Amniotic epithelial cell (primary cell): ENCODE measurements around the gene YTHDF1.
A peak's percentile ranks its signal among the peaks of the same experiment; 100 is the strongest.
"Not testable (repeated sequence)": the region's sequence is repeated elsewhere in the genome, so short reads cannot be mapped to it uniquely, and the experiment has no call there.

ENCODE experiments used
- DNase-seq: peaks from one replicate; pipeline ENCODE4 v3.0.0-alpha.2; 2010; ENCODE audit warnings: low read depth

The YTHDF1 gene

DNA sequence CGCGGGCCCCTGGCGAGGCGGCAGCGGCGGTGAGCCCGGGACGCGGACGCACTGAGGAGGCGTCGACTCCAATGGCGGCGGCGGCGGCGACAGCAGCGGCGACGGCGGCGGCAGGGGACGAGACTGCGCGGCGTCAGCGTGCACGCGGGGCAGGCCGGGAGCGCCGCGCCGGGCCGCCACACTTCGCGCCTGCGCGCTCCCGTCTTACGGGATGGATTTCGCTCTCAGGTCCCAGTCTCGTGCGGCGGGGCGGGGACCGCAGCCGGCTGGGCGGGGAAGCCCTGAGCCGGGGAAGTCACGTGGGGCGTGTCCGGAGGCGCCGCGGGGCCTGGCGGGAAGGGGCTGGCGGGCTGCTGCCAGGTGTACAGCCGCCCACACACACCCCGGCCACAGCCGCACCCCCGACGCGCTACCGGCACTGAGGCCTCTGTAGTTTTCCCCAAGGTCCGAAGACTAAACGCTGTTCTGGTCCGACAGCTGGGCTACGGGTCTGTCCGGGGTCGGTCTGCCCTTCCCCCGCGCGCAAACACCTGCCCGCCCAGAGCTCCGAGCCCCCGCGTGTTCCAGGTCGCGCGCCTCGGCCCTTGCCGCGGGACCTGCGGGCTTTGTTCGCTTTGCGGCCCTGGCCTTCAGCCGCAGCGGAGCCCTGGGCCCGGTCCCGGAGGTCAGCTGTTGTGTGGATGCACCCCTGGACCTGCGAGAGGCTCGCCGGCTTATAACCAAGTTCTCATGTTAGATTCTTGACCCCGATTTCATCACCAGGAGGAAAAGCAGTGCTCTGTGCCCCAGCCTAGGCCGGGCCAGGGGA is at the start of gene YTHDF1:
Gene YTHDF1, minus strand, starts transcription at position 91 of the 808 bp plus-strand sequence. CDS start 239 bp downstream, outside the sequence.
- peak; percentile 84 for DNase-seq

DNA sequence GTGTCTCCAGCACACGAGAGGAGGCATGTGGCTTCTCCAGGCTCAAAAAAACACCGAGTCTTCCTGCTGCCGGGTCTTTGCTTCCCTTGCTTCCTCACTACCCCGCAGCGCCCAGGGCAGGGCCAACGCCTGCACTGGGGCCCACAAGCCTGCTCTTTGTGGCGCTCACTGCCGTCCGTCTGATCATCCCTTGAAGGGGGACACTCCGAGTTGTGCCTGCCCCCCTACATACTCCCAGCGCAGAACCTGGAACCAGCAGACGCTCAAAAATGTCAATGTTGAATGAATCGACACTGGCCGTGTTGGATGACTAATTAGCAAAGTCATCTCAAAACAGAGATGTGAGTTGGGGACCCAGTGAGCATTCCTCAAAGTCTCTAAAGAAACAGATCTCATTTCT is 48.6 kb upstream of the YTHDF1 start:
- no peak for DNase-seq

DNA sequence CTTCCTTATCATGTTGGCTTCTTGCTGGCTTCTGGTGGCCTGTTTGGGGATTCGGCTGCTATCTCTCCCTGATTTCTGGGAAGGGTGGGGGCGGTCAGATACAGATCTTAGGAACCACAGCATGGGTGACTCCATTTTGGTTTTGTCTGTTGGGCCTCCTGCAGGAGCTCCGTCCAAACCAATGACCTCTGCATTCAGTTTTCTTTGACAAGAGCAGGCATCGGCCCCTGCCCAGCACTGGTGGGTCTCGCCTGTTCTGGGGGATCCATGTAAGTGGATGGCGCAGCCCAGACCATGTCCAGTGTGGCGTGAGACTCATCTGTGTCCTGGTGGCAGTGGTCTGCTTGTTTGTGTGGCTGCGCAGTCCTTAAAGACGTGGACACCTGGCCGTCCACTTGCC is 48.1 kb upstream of the YTHDF1 start:
- no peak for DNase-seq

DNA sequence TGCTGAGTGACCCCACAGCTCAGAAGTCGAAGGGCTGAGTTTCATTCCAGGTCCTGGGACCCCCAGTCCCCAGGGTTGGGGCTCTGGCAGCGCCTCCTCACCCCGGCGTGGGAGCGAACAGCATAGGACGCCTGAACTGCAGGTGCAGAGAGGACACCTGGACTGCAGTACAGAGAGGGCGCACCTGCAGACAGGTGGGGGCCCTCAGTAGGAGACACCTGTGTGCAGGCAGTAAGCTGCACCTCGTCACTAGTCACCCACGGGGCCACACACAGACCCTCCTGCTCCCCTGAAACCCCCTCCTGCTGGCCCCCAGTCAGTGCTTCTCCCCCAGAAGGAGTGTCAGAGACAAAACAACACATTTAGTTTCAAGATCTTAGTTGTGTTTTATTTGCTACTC is 46.9 kb upstream of the YTHDF1 start:
- no peak for DNase-seq

DNA sequence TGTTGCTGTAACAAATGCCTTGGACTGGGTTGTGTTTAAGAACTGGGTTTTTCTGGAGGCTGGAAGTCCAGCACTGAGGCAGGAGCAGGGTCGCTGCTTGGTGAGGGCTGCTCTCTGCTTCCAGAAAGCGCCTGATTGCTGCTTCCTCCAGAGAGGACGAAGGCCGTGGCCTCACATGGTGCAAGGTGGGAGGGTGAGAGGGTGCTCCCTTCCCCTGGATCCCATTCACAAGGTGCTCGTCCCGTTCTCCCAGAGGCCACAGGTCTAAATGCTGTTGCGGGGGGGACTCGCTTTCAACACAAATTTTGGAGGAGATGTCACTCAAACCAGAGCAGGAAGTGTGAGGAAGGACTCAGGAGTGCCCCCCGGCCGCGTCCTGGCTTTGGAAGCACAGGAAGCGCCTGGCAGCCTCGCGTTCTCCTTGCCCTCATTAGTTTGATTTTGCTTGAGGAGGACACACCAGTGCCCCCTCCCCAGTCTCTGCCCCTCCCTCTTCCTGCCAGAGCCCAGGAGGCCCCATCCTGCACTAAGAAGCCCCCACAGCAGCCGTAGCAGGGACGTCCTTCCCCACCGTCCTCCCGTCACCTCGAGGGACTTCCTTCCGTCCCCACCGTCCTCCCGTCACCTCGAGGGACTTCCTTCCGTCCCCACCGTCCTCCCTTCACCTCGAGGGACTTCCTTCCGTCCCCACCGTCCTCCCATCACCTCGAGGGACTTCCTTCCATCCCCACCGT is 46.0 kb upstream of the YTHDF1 start:
- no peak for DNase-seq

DNA sequence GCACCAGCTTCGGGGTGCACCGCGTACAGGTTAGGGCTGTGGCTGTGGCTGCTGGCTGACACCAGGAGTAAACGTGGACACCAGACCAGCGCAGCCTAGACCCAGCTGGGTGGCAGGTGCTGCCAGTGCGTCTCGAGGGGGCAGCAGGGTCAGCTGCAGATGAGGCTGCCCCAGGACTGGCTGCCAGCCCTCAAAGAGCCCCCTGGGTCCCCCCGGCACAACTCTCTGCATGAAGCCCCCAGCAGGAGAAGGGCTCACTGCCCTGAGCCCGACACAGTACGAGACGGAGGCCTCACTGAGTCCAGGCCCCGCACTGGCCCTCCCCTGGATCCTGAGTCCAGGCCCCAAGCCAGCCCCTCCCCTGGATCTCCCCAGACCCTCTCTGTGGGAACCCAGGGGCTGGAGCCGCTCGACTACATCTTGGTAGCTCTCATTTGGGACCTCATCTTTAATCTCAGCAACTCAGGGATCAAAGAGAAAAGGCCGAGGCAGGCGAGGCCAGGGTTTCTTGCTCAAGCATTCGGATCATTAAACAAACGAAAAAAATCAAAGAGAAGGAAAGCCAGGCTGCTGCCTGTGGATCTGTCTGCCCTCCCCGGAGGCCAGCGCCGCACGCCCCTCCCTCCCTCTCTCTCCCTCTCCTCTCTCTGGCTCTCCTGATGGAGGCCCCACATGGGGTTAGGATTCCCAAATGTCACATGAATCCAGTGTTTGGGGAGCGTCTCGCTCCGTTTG is 45.3 kb upstream of the YTHDF1 start:
- DNase-seq: no peak

DNA sequence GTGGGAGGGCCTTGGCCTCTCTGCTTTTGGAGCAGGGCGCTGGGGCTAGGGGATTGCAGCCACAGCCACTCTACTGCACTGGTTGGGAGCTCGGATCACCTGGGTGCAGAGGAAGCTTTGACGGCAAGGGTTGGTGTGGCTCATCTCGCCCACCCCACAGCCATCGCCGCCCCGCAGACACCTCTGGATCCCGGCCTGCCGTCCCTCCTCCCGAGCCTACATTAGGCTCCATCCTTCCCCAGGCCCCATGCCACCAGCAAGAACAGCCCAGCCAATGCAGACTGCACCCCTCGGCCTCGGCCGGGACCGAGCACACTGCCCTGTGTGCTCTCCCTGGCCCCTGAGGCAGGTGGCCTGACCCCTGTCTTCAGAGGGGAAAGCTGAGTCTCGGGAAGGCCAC is 44.6 kb upstream of the YTHDF1 start:
- no peak for DNase-seq

DNA sequence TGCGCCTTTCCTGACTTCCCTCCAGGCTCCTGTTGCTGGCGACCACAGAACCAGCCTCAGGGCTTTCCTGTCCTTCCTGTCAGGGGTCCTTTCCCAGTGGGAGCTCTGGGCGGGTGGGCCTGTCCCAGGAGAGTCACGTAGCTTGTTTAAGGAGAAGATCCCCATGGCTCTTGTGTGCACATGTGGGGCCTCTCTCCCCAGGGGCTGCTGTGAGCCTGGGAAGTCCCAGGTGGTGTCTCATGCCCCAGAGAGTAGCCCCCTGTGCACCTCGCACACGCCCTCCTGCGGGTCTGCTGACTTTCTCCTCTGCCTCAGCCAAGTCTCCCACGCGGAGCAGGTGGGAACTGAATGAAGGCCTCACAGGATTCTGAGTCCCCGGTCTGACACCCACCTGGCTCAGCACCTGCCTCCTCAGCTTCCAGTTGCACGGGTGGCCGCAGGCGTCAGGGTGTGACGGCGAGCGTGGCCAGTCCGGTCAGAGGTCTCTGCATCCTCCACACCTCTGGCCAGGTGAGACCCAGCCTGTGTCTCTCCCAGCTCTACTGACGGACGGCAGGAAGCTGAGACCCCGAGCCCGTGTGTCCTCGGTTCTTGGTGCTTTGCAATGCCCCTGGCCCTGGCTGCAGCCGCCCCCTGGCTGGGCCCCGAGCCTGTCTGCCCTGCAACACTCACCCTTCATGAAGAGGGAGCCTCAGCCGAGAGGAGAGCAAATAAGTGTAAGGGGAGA is 44.0 kb upstream of the YTHDF1 start:
- no peak for DNase-seq

DNA sequence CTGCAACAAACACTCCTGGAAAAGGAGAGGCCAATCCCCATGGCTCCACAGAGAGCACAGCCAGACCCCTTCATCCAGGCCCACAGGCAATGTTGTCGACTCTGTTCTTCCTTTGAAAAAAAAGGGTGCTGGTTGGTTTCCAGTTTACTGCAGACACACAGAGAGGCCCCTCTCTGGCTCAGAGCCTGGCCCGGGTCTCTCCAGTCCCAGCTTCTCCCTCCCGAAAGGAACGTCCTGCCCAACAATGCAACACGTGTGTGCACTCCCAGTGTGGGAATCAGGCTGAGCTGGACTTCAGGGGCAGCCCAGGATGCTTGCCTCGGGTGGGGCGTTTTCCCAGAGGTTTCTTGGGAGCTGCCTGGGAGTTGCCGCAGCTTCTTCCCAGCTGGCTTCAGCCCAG is 42.9 kb upstream of the YTHDF1 start:
- no peak for DNase-seq

DNA sequence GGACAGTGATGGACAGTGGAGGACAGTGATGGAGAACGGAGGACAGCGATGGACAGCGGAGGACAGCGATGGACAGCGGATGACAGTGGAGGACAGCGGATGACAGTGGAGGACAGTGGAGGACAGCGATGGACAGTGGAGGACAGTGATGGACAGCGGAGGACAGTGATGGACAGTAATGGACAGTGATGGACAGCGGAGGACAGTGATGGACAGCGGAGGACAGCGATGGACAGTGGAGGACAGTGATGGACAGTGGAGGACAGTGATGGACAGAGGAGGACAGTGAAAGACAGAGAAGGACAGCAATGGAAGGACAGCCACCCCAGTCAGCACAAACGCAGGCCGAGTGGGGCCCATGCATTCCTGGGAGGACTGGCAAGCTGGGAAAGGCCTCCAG is 41.7 kb upstream of the YTHDF1 start:
- no peak for DNase-seq

DNA sequence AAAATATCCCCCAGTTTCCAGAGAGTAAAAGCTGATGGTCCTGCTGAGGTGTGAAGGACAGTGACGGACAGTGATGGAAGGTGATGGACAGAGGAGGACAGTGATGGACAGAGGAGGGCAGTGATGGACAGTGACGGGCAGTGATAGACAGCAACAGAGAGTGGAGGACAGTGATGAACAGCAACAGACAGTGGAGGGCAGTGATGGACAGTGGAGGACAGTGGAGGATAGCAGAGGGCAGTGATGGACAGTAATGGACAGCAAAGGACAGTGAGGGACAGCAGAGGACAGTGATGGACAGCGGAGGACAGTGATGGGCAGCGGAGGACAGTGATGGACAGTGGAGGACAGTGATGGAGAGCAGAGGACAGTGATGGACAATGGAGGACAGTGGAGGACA is 41.0 kb upstream of the YTHDF1 start:
- no peak for DNase-seq

DNA sequence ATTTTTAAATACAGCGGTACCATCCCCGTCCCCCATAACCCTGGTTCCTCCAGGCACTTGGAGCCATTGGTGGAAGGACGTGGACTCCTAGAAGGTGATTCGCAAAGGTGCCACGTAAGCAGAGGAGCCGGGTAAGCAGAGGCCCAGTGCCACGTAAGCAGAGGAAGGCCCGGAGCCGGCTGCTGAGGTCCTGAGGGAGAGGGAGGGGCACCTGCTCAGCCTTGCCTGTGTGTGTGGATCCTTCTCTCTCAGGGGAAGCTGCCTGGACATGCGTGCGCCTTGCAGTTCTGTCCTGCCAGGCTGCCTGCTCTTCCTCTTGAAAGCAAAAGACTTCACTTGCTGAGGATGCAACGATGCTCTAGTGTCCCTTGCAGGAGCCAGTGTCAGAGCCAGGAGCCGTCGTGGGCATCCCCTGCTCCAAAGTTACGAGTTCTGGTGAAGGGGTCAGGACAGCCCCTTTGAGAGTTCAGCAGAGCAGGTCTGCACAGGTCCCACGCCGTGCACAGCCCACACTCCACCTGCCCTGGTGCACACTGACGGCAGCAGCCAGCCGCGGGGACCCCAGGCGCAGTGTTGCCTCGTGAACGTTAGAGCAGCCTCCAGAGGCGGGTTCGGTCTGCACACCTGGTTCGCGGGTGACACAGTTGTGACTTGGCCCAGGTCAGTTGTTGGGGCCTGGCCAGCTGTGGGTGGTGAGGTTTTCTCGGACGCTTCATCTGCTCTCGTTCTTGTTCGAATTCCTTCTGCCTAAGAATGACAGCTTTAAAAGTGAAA is 40.2 kb upstream of the YTHDF1 start:
- DNase-seq: no peak

DNA sequence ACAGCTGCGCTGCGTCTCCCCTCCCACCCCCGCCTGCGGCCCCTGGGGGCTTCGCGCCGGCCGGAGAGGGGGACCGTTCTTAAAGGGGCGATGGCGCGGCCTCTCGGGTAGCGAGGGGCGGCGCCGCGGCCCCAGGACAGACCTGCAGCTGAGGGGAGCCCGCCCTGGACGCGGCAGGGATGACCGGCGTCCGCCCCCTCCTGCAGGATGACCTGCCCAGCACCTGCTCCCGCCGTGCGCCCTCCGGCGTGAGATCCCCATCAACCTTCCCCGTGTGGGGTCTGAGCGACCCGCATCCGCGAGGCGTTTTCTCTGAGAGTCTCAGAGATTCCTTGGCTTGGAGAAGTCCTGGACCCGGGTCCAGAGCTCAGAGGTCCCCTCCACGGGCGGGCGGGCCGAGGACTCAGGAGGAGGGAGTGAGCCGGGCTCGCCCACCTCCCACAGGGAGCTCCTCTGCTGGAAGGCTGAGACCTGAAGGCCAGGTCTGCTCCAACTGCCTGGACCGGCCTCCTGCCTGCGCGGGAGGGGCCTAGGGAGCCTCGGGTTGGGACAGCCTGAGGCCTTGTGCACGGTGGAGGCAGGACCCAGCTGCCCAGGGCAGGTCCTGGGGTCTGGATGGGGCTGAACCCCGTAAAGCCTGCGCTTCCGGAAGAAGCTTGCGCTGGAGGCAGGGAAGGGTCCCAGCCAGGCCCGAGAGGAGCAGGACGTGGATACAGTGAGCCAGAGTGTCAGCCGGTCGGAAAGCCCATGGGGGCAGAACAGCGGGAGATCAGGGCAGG is 38.9 kb upstream of the YTHDF1 start:
- no peak for DNase-seq

DNA sequence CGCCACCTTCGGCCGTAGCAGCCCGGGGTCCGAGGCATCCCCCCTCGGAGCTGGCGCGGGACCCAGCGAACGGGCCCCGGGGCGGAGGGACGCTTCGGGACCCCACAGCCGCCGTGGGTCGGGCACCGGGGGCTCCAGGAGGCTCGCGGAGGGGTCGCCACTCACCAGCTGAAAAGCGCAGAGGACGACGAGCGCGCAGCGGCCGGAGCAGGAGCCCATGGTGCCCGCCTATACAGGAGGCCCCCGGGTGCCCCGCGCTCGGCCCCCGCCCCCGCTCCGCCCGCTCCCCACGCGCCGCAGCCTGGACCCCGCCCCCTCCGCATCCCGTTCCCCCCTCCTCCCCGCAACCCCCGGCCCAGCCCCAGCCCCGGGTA is 38.3 kb upstream of the YTHDF1 start, which contains the start of gene NKAIN4:
Gene NKAIN4, minus strand, starts transcription at position 232 of the 374 bp plus-strand sequence. Its CDS starts 13 bp downstream, at position 219.
- DNase-seq: no peak

DNA sequence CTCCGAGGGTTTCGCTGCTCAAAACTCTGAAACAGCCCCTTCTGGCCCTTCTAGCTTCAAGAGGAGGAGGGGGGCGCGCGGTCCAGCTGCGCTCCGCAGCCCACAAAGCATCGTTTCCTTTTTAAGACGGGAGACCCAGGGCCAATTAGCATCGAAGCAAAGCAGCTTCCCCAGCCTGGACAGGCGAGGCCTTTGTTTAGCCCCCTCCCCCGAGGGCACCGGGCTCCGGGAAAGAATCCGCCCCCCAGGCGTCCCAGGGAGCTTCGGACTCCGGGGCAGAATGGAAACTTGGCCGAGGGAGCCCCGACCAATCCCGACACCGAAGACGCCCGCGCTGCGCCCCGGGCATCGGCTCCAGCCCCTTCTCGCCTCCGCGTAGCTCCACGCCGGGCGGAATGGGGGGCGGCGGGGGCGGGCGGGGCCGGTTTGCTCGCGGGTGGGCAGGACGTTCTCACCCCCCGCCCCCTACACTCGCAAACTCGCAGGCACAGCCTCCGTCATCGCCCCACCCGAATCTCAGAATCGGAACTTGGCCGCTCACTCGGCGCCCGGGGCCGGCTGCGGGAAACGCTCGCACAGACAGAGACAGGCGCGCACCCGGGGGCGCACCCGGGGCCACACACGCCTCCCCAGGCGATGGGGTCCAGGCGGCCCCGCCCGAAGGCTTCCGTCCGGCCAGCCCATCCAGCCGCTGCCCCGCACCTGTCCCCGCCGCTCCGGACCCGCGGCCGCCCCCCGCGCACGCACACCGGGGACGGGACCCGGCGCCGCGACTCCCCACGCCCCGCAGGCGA is 37.7 kb upstream of the YTHDF1 start:
- no peak for DNase-seq

DNA sequence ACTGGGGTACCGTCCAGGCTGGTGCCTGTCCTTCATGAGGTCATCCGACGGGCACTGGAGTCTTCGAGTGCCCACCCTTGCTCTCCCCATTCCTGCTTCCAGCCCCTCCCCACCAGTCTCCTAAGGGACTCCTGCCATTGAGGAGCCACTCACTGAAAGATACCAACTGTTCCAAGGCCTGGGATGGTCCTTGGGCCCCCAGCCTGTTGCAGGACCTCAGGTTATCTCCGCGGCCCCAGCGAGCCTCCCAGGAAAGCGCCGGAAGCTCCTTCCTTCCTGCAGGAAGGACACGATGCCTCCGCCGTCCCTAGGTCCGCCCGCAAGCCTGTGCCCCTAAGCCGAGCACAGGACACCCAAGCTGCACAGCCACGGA is 37.1 kb upstream of the YTHDF1 start:
- DNase-seq: no peak

DNA sequence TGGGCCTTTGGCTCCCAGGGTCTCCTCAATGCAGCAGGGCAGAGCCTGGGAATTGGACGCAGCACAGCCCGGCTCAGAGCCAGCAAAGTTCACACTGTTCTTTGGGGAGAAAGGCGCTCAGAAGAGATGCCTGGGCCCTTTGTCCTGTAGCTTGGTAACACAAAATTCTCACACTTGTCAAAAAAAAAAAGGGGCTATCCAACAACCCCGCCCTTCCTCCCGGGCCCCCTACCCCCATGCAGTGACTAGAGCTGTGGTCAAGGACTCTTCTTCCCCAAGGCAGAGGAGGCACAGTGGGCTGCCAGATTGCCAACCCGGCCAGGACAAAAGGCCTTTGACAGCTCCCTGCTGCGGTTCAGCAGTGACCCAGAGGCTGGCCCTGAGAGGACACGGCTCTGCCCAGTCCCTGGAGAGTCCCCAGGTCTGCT is 36.4 kb upstream of the YTHDF1 start:
- no peak for DNase-seq

DNA sequence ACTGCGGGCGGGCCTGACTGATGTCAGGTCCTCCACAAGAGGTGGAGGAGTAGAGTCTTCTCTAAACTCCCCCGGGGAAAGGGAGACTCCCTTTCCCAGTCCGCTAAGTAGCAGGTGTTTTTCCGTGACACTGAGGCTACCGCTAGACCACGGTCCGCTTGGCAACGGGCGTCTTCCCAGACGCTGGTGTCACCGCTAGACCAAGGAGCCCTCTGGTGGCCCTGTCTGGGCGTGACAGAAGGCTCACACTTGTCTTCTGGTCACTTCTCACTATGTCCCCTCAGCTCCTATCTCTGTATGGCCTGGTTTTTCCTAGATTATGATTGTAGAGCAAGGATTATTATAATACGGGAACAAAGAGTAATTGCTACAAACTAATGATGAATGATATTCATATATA is 35.4 kb upstream of the YTHDF1 start:
- DNase-seq: not testable (repeated sequence)

DNA sequence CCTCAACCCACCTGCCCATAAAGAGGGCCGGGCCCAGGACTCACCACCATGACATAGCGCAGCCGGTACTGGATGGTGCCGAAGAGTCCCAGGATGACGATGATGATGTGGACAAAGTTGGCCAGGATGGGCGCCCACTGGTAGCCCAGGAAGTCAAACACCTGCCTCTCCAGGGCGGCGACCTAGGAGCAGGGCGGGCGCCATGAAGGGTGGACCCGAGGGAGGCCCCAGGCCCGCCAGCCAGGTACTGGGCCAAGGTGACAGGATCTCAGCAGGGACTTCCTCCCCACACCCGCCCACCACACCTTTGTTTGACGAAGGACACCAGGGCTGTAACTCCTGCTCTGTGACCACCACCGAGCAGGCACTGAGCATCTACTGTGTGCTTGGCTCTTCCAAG is 34.0 kb upstream of the YTHDF1 start:
- DNase-seq: no peak
